Fibroblast of lung (primary cell): ENCODE results near the gene ATP2B3.

ENCODE experiments used
- EZH2 ChIP-seq: IDR thresholded peaks from 2 replicates; pipeline ENCODE4 v1.5.1; 2012; ENCODE audit warnings: low read length, control low read depth, mild to moderate bottlenecking; ENCODE audit errors: missing control alignments
- TF ChIP-seq, protein P1 (sequence below), 2 donors: IDR thresholded peaks in 1 of 2; conservative IDR thresholded peaks in 1 of 2; 1 replicate in 1 of 2; 2 replicates in 1 of 2; pipeline ENCODE4 v1.5.1; 2011 to 2012; ENCODE audit warnings: low read length in 2 of 2, control low read depth in 1 of 2, inconsistent platforms in 1 of 2, low read depth in 1 of 2, mild to moderate bottlenecking in 1 of 2

DNA sequence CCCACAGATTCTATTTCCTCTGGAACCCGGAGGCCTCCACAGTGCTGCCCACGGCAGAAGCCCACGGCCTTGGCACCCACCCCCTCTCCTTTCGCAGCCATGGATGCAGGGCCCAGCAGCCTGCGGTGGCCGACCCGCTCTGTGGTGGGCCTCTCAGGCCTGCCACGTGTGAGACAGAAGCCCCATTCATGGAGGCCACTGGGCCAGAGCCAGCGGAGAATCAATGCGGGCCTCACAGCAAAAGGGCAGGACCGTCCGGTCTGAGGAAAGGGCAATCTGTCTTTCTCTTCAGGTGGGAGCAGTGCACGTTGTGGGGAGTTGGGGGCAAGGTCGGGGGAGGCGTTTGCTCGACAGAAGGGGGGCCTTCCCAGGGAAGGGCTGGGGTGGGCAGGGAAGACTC lies 38.7 kb upstream of the ATP2B3 start:
- TF ChIP-seq, protein P1, sequence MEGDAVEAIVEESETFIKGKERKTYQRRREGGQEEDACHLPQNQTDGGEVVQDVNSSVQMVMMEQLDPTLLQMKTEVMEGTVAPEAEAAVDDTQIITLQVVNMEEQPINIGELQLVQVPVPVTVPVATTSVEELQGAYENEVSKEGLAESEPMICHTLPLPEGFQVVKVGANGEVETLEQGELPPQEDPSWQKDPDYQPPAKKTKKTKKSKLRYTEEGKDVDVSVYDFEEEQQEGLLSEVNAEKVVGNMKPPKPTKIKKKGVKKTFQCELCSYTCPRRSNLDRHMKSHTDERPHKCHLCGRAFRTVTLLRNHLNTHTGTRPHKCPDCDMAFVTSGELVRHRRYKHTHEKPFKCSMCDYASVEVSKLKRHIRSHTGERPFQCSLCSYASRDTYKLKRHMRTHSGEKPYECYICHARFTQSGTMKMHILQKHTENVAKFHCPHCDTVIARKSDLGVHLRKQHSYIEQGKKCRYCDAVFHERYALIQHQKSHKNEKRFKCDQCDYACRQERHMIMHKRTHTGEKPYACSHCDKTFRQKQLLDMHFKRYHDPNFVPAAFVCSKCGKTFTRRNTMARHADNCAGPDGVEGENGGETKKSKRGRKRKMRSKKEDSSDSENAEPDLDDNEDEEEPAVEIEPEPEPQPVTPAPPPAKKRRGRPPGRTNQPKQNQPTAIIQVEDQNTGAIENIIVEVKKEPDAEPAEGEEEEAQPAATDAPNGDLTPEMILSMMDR (conservative IDR thresholded peaks at IDR 0.05 in 1 of 2, IDR thresholded peaks at IDR 0.05 in 1 of 2; ENCODE audit: low read depth in 1 of 2, low read length in 2 of 2), result no peak
- no peak for TF ChIP-seq EZH2
